Left ventricle myocardium inferior (tissue), 1 donor: ENCODE data around the gene CC2D2B. TPM values are rescaled to one million over a fixed set of nuclear protein-coding genes. Genes with fewer than 3 reads are reported as not detected.
"Not testable (repeated sequence)": the region's sequence is repeated elsewhere in the genome, so short reads cannot be mapped to it uniquely, and the experiment has no call there.

ENCODE experiments used
- DNase-seq: peaks from one replicate; pipeline ENCODE4 v3.0.0-alpha.2; 2020
- H3K27ac ChIP-seq: fragments of 200-600 bp; replicated peaks from 2 replicates; pipeline ENCODE4 v1.8.0; 2021
- H3K27me3 ChIP-seq: fragments of 200-600 bp; 2 replicates; pipeline ENCODE4 v1.8.0; 2021; ENCODE audit warnings: low read depth
- H3K36me3 ChIP-seq: fragments of 200-600 bp; 2 replicates; pipeline ENCODE4 v1.8.0; 2021
- H3K4me1 ChIP-seq: fragments of 200-600 bp; 2 replicates; pipeline ENCODE4 v1.8.0; 2021
- H3K4me3 ChIP-seq: fragments of 200-600 bp; 2 replicates; pipeline ENCODE4 v1.8.0; 2021; ENCODE audit warnings: mild to moderate bottlenecking, moderate library complexity
- H3K9me3 ChIP-seq: fragments of 200-600 bp; replicated peaks from 2 replicates; pipeline ENCODE4 v1.8.0; 2021
- intact Hi-C: fragments of 100-400 bp; cut with micrococcal nuclease; formaldehyde crosslinking; loops from one replicate; pipeline ENCODE4 v1.11.0; 2022
- total RNA-seq: library from RNA; stranded (reverse); fragmentation: NEBNext Ultra II Directional; extraction: Animal tissue kit (Norgen Biotek cat#: 25700); gene quantifications from one replicate; pipeline ENCODE4 v1.2.1, GENCODE V29; 2021
- TF ChIP-seq, protein P1 (sequence below): fragments of 200-600 bp; IDR thresholded peaks from 2 replicates; pipeline ENCODE4 v1.8.0; 2021; ENCODE audit warnings: antibody characterized with exemption, mild to moderate bottlenecking, borderline replicate concordance
- donor health status: DM: no; HTN: yes; CAD: no; lungs with severe emphysema.

The CC2D2B gene
- total RNA-seq, 1 donor from 2014 or later: 0.30 TPM

DNA sequence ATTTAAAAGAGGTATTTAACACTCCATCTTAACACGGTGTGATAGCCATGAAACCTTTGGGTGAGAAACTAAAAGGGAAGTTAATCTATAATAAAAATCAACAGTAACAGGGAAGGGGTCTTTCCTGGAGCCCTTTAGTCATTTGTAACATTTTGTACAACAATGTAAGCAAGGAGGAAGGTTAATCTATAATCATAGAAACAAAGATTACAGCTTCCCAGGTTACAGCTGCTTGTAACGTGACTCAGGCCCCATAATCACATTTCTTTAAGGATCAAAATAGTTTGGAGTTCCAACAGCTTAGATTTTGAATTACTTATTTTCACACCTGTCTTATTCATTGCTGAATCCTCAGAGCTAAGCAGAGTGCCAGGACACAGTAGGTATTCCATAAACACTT, 17.9 kb upstream of the CC2D2B start:
- intact Hi-C loops: no loop called here
- no peaks in the 10 kb centered on the region for H3K36me3 ChIP-seq
- no peak overlapping the region for H3K4me3 ChIP-seq
- no peaks in the 10 kb centered on the region for H3K4me1 ChIP-seq
- H3K27ac ChIP-seq: no peak overlapping the region
- H3K9me3 ChIP-seq: no peaks in the 10 kb centered on the region
- H3K27me3 ChIP-seq: no peaks in the 10 kb centered on the region
- DNase-seq: no peak
- TF ChIP-seq, protein P1, sequence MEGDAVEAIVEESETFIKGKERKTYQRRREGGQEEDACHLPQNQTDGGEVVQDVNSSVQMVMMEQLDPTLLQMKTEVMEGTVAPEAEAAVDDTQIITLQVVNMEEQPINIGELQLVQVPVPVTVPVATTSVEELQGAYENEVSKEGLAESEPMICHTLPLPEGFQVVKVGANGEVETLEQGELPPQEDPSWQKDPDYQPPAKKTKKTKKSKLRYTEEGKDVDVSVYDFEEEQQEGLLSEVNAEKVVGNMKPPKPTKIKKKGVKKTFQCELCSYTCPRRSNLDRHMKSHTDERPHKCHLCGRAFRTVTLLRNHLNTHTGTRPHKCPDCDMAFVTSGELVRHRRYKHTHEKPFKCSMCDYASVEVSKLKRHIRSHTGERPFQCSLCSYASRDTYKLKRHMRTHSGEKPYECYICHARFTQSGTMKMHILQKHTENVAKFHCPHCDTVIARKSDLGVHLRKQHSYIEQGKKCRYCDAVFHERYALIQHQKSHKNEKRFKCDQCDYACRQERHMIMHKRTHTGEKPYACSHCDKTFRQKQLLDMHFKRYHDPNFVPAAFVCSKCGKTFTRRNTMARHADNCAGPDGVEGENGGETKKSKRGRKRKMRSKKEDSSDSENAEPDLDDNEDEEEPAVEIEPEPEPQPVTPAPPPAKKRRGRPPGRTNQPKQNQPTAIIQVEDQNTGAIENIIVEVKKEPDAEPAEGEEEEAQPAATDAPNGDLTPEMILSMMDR: no peak

DNA sequence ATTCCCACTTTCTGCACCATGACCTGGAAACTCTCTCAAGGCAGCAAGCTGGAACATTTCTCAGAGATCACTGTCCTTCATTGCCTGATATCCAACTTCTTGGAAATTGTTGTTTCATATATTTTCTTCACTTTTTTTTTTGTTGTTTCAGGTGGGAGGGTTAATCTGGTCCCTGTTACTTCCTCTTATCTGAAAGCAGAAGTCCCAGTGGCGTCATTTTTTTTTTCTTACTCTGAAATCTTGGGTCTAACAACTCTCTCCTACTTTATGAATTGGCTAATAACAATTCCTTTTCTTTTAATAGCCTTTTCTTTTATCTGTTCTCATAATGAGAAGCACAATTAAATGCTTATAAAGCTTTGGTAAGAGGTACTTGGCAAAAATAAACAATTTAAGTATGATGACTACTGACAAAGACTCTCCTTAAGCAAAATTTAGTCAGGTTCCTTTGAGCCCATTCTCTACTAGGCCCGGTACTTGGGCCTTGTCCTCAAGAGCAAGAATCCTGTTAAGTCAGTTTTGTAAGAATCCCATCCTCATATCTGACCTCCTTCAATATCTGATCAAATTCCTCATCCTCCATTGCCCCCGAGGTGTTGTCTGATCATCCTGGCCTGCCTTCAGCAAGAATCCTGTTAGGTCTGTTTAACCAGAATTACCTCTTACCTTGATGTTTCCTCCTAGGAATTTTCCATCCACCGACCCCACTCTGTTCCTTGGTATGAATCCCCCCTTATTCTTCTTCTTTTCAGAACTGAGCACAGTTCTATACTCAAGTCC, 11.5 kb upstream of the CC2D2B start:
- TF ChIP-seq, protein P1: no peak
- DNase-seq: no peak
- H3K36me3 ChIP-seq: peaks cover 48% of the 10 kb centered on the region
- H3K4me1 ChIP-seq: no peaks in the 10 kb centered on the region
- intact Hi-C loops: no loop called here
- no peak overlapping the region for H3K4me3 ChIP-seq
- H3K27ac ChIP-seq: no peak overlapping the region
- H3K9me3 ChIP-seq: no peaks in the 10 kb centered on the region
- no peaks in the 10 kb centered on the region for H3K27me3 ChIP-seq

DNA sequence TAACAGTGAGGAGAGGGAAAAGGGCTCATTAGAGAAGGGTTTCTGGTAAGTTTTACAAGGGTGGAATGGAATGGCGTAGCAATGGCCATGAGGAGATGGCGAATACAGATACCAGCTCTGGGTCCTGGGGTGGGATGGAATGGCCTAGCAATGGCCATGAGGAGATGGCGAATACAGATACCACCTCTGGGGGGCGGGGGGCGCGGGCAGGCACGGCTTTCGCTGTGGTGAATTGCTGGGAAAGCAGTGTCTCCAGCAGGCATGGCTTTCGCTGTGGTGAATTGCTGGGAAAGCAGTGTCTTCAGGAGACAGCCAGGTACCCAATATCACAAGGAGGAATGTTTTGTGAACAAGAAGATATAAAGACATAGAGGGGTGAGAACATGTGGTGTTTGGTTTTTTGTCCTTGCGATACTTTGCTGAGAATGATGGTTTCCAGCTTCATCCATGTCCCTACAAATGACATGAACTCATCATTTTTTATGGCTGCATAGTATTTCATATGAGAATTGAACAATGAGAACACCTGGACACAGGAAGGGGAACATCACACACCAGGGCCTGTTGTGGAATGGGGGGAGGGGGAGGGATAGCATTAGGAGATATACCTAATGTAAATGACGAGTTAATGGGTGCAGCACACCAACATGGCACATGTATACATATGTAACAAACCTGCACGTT, 1.7 kb upstream of the CC2D2B start:
- H3K9me3 ChIP-seq, H3K4me3 ChIP-seq, DNase-seq, H3K27ac ChIP-seq, H3K27me3 ChIP-seq, intact Hi-C loops: not testable (repeated sequence)
- Histone ChIP-seq H3K36me3 (peaks cover 13% of the 10 kb centered on the region), H3K4me1 (peaks cover 17% of the 10 kb centered on the region)

DNA sequence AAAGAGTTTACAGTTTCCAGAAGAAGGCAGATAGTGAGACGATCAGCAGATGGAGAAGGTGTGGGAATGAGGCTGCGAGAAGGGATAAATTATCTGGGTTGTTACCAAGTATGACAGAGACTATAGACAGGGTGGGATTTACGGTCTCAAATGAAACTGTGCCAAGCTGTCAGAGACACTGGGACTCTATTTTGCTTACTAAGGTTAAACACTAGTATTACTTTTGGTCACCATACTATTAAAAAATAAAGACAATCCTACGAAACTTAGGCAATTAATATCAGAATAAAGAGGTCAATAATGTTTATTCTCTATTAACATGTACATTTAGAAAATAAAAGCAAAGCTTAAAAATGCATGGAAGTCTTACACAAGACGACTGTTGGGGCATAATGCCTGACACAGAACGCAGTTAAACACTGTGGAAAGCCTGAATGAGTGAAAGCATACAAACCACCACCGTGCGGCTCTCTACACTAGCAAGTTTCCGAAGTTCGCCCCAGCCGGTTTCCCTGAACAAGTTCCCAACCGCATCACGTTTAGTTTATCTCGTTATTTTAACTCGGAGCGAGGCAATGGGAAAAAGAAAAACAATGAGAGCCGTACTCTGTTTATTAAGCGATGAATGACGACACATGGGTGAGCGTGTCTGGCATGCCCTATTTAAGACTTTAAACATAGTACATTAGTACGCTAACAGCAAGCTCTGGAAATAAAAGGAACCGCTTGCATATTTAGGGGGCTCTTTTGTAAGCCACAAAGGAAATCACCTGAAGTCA, 909 bp upstream of the CC2D2B start:
- intact Hi-C loops: no loop called here
- peak; percentile 26 for DNase-seq
- peaks cover 17% of the 10 kb centered on the region for H3K4me1 ChIP-seq
- TF ChIP-seq, protein P1: peak; percentile 8
- H3K36me3 ChIP-seq: peaks cover 13% of the 10 kb centered on the region
- H3K27me3 ChIP-seq: no peaks in the 10 kb centered on the region
- H3K9me3 ChIP-seq: no peaks in the 10 kb centered on the region
- H3K4me3 ChIP-seq: peak overlapping the region; percentile 82
- H3K27ac ChIP-seq: peak overlapping the region; percentile 83

DNA sequence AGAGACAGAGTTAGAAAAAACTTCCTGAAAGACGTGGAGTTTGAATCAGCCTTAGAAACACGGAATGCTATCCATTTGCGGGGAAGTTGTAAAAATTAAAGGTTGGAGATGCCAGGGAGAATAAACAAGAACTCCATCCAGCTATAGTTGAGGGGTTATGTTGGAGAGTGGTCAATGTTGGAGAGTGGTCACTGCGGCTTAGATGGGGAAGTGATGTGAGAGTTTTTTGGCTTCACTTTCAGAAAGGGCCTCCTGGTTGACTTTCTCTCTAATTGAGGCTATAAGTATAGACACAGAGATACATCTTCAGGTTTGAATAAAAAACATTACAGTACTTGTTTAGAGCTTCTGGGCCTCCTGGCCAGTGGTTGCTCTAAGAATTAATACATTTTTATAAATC, 675 bp downstream of the CC2D2B start:
- peak overlapping the region; percentile 82 for H3K4me3 ChIP-seq
- no peaks in the 10 kb centered on the region for H3K9me3 ChIP-seq
- intact Hi-C loops: no loop called here
- peaks cover 2% of the 10 kb centered on the region for H3K36me3 ChIP-seq
- H3K4me1 ChIP-seq: peaks cover 17% of the 10 kb centered on the region
- no peak for DNase-seq
- H3K27ac ChIP-seq: peak overlapping the region; percentile 83
- TF ChIP-seq, protein P1: no peak
- no peaks in the 10 kb centered on the region for H3K27me3 ChIP-seq
